HepG2 (cell line): Measurements from ENCODE around the gene DDX10. TPM values are rescaled to one million over a fixed set of nuclear protein-coding genes. Genes with fewer than 3 reads are reported as not detected.

Source experiments
- ATAC-seq: fragments of 200-7000 bp; cut with Tn5 transposase; 3 replicates; pipeline ENCODE4 v1.9.1; 2020; ENCODE audit warnings: mild to moderate bottlenecking, moderate library complexity
- BruUV-seq: library from RNA; stranded (reverse); fragments of 400-500 nt; replicated peaks from 2 replicates; lab custom pipeline; 2021; lab: Mats Ljungman, UMichigan
- CTCF ChIA-PET: fragments of 300-600 bp; formaldehyde crosslinking; extraction: SDS; loops from one replicate; lab custom pipeline; 2021; ENCODE audit warnings: low total read pairs, inconsistent platforms, low intra/inter-chr PET ratio; lab: Yijun Ruan, JAX
- POLR2A ChIA-PET: fragments of 350-600 bp; sonication (Branson Sonifier 250); formaldehyde crosslinking; loops from one replicate; lab custom pipeline; 2020; ENCODE audit warnings: antibody characterized with exemption, inconsistent platforms; lab: Yijun Ruan, JAX
- DNase-seq: peaks from one replicate; pipeline ENCODE4 v3.0.0-alpha.2; 2015; ENCODE audit warnings: low spot score
- FAIRE-seq: peaks from 3 replicates; lab custom pipeline; 2011; peaks lifted over from hg19 to GRCh38; lab: Jason Lieb, UNC
- H2AFZ ChIP-seq: one replicate; pipeline ENCODE4 v1.6.1; 2011; ENCODE audit warnings: low read length, inconsistent platforms
- H3K27ac ChIP-seq: fragments of 300-600 bp; 3 replicates; pipeline ENCODE4 v1.8.0; 2011; ENCODE audit warnings: mixed run types, mild to moderate bottlenecking, mixed read lengths, low read length, inconsistent platforms; ENCODE audit not compliant: insufficient read depth; ENCODE audit errors: extremely low read length
- H3K27me3 ChIP-seq, 2 experiments: fragments of 200-600 bp in 1 of 2; 2 replicates in 1 of 2; 3 replicates in 1 of 2; pipeline versions ENCODE4 v1.6.0 to v1.8.0; 2011; ENCODE audit warnings: low read length in 2 of 2, mild to moderate bottlenecking in 2 of 2, moderate library complexity in 2 of 2, inconsistent platforms in 1 of 2; ENCODE audit not compliant: insufficient read depth in 2 of 2, control insufficient read depth in 1 of 2
- H3K36me3 ChIP-seq, 2 experiments: fragments of 200-600 bp in 1 of 2; replicated peaks in 1 of 2; 2 replicates in 1 of 2; 3 replicates in 1 of 2; pipeline versions ENCODE4 v1.5.1 to v1.8.0; 2011; ENCODE audit warnings: low read length in 2 of 2, inconsistent platforms in 1 of 2; ENCODE audit not compliant: insufficient read depth in 2 of 2, control insufficient read depth in 1 of 2
- H3K4me1 ChIP-seq: 2 replicates; pipeline ENCODE4 v1.5.1; 2012; ENCODE audit warnings: low read length, inconsistent platforms; ENCODE audit not compliant: insufficient read depth
- H3K4me2 ChIP-seq: 2 replicates; pipeline ENCODE4 v1.6.0; 2011; ENCODE audit warnings: low read depth, low read length, inconsistent platforms
- H3K4me3 ChIP-seq, 3 experiments: fragments of 200-600 bp in 1 of 3; sonication (generic), shearing (Covaris generic) in 1 of 3; replicated peaks in 1 of 3; 2 replicates each; pipeline ENCODE4 v1.5.1; 2011 to 2016; ENCODE audit warnings: low read length in 3 of 3, inconsistent platforms in 2 of 3, low read depth in 2 of 3, mild to moderate bottlenecking in 2 of 3, control low read depth in 1 of 3, mixed read lengths in 1 of 3; ENCODE audit not compliant: insufficient read depth in 1 of 3
- H3K79me2 ChIP-seq: one replicate; pipeline ENCODE4 v1.6.1; 2011; ENCODE audit warnings: low read length, inconsistent platforms; ENCODE audit not compliant: insufficient read depth
- H3K9ac ChIP-seq: 2 replicates; pipeline ENCODE4 v1.6.0; 2011; ENCODE audit warnings: mild to moderate bottlenecking, low read depth, low read length, inconsistent platforms; ENCODE audit not compliant: insufficient read depth
- H3K9me3 ChIP-seq: 2 replicates; pipeline ENCODE4 v1.5.1; 2012; ENCODE audit warnings: mild to moderate bottlenecking, low read length
- H4K20me1 ChIP-seq: 2 replicates; pipeline ENCODE4 v1.6.0; 2011; ENCODE audit warnings: inconsistent platforms, mild to moderate bottlenecking, low read length, moderate library complexity; ENCODE audit not compliant: insufficient read depth
- CREB3 ChIP-seq: sonication (generic); formaldehyde crosslinking; IDR thresholded peaks from 2 replicates; pipeline ENCODE4 v1.5.0; 2020; ENCODE audit warnings: missing genetic modification reagents
- FOSL1 ChIP-seq: sonication (generic); formaldehyde crosslinking; IDR thresholded peaks from 2 replicates; pipeline ENCODE4 v1.9.0; 2021; ENCODE audit warnings: missing genetic modification reagents, borderline replicate concordance
- HES4 ChIP-seq: sonication (generic); formaldehyde crosslinking; IDR thresholded peaks from 2 replicates; pipeline ENCODE4 v1.9.0; 2021; ENCODE audit warnings: mild to moderate bottlenecking, missing genetic modification reagents, borderline replicate concordance
- LBX2 ChIP-seq: sonication (generic); formaldehyde crosslinking; IDR thresholded peaks from 2 replicates; pipeline ENCODE4 v1.5.0; 2020; ENCODE audit warnings: missing genetic modification reagents, mild to moderate bottlenecking, borderline replicate concordance
- MEIS1 ChIP-seq: sonication (generic); formaldehyde crosslinking; IDR thresholded peaks from 2 replicates; pipeline ENCODE4 v1.9.0; 2021; ENCODE audit warnings: mild to moderate bottlenecking, missing genetic modification reagents, moderate library complexity, borderline replicate concordance
- MYC ChIP-seq: sonication (generic); formaldehyde crosslinking; IDR thresholded peaks from 2 replicates; pipeline ENCODE4 v1.9.0; 2021; ENCODE audit warnings: missing genetic modification reagents, borderline replicate concordance
- NCOA5 ChIP-seq: sonication (generic); formaldehyde crosslinking; IDR thresholded peaks from 2 replicates; pipeline ENCODE4 v1.4.0; 2020; ENCODE audit warnings: missing genetic modification reagents
- NR2C2 ChIP-seq: sonication (generic); formaldehyde crosslinking; IDR thresholded peaks from 2 replicates; pipeline ENCODE4 v1.4.0; 2020; ENCODE audit warnings: missing genetic modification reagents, mild to moderate bottlenecking, moderate library complexity, borderline replicate concordance
- YY1 ChIP-seq: IDR thresholded peaks from 2 replicates; pipeline ENCODE4 v1.6.1; 2011; ENCODE audit warnings: low read length, low read depth, moderate library complexity, mild to moderate bottlenecking; ENCODE audit not compliant: insufficient read depth, insufficient replicate concordance
- ZBTB39 ChIP-seq: sonication (generic); formaldehyde crosslinking; IDR thresholded peaks from 2 replicates; pipeline ENCODE4 v1.5.0; 2020; ENCODE audit warnings: missing genetic modification reagents
- ZNF772 ChIP-seq: sonication (generic); formaldehyde crosslinking; IDR thresholded peaks from 2 replicates; pipeline ENCODE4 v1.5.0; 2020; ENCODE audit warnings: mild to moderate bottlenecking, missing genetic modification reagents
- WGBS: methylation state at CpG from one replicate; pipeline ENCODE4 v1.1.6; 2017; ENCODE audit warnings: low lambda C conversion rate; 5-methylcytosine and 5-hydroxymethylcytosine counted together
- in situ Hi-C: cut with HindIII; loops from 2 replicates; pipeline ENCODE4 v1.10.0; 2017; ENCODE audit warnings: low pct_unique_long_range_greater_than_20kb; ENCODE audit not compliant: extremely low pct_ligation_motif_present
- intact Hi-C: fragments of 100-400 bp; cut with micrococcal nuclease; formaldehyde crosslinking; loops from one replicate; pipeline ENCODE4 v1.10.0; 2022; ENCODE audit not compliant: unreplicated experiment
- polyA plus RNA-seq, 8 experiments: library from polyadenylated mRNA; depleted of rRNA in 3 of 8; stranded (reverse) in 7 of 8; unstranded in 1 of 8; fragments of >200 nt; fragmentation: Illumina TruSeq in 4 of 8; extraction: Trizol in 4 of 8; gene quantifications; 2 replicates each; pipeline versions ENCODE4 v1.2.1 to v1.2.3, GENCODE V29; 2011 to 2016; ENCODE audit warnings: low read depth in 4 of 8, missing spikeins in 1 of 8, mixed read lengths in 1 of 8; ENCODE audit not compliant: insufficient read depth in 1 of 8
- total RNA-seq, 5 experiments: library from RNA; depleted of rRNA; stranded (reverse); fragments of >200 nt; fragmentation: Illumina TruSeq; extraction: Trizol; gene quantifications; 2 replicates each; pipeline ENCODE4 v1.2.3, GENCODE V29; 2016; ENCODE audit warnings: low read depth in 1 of 5

The DDX10 gene
- total and polyA plus RNA-seq, 2 of the 13 experiments (the other 11 are each of a cell fraction or from before 2014, with no cell fraction given) = 17.0 to 32.0 TPM

GRCh38 chr11:108947654-108948570 is 283.0 kb downstream of the DDX10 start:
- Histone ChIP-seq H3K79me2 (no peaks in the 10 kb centered on the region), H3K9me3 (no peaks in the 10 kb centered on the region), H3K4me2 (no peak overlapping the region), H4K20me1 (no peaks in the 10 kb centered on the region), H2AFZ (no peak overlapping the region), H3K4me1 (peaks cover 5% of the 10 kb centered on the region; the same call in 1 of the 2 replicates), H3K27me3 (no peaks in the 10 kb centered on the region; a peak in 1 of 5 replicates), H3K27ac (no peak overlapping the region), H3K9ac (no peak overlapping the region), H3K36me3 (no peaks in the 10 kb centered on the region), H3K4me3 (no peak overlapping the region)
- intact Hi-C loops (no loop called here), in situ Hi-C loops (no loop called here)
- no peak for DNase-seq
- CTCF ChIA-PET = no interaction called here
- 81% methylated on average over 7 of the region's 7 CpGs for WGBS
- no peak for ATAC-seq
- BruUV-seq = no TSS peak
- POLR2A ChIA-PET = no interaction called here
- FAIRE-seq = no peak
- TF ChIP-seq MEIS1 (no peak), ZNF772 (CRISPR knock-in tag) (no peak), CREB3 (no peak), HES4 (CRISPR knock-in tag) (no peak), LBX2 (CRISPR knock-in tag) (no peak), YY1 (no peak), FOSL1 (CRISPR knock-in tag) (no peak), NCOA5 (CRISPR knock-in tag) (no peak), NR2C2 (CRISPR knock-in tag) (no peak), MYC (CRISPR knock-in tag) (no peak), ZBTB39 (CRISPR knock-in tag) (no peak)
